Pancreas (tissue), 10 donors: ENCODE results near the gene VWF. TPM values are rescaled to one million over a fixed set of nuclear protein-coding genes. Genes with fewer than 3 reads are reported as not detected.

ENCODE experiments used
- ATAC-seq, 4 donors: fragments of 200-7000 bp; cut with Tn5 transposase; one replicate each; pipeline versions ENCODE4 v1.8.0 to v1.9.1; 2020; ENCODE audit warnings: mild to moderate bottlenecking in 4 of 4, moderate library complexity in 4 of 4
- DNase-seq, 6 donors: peaks; one replicate each; pipeline ENCODE4 v3.0.0-alpha.2; 2020
- FAIRE-seq: peaks from 2 replicates; lab custom pipeline; 2012; peaks lifted over from hg19 to GRCh38; lab: Jason Lieb, UNC
- H3K27ac ChIP-seq, 4 donors: fragments of 200-600 bp; sonication (generic); 1 replicate in 3 of 4; 2 replicates in 1 of 4; pipeline versions ENCODE4 v1.5.0 to v1.8.0; 2020
- H3K27me3 ChIP-seq, 4 donors: fragments of 200-600 bp; one replicate each; pipeline ENCODE4 v1.8.0; 2021
- H3K36me3 ChIP-seq, 3 donors: fragments of 200-600 bp; sonication (generic) in 1 of 3; one replicate each; pipeline versions ENCODE4 v1.5.0 to v1.8.0; 2020 to 2021
- H3K4me1 ChIP-seq, 3 donors: fragments of 200-600 bp; one replicate each; pipeline ENCODE4 v1.8.0; 2021
- H3K4me3 ChIP-seq, 4 donors: fragments of 200-600 bp; sonication (generic) in 2 of 4; one replicate each; pipeline versions ENCODE4 v1.5.0 to v1.8.0; 2020 to 2021
- H3K9me3 ChIP-seq, 4 donors: fragments of 200-600 bp; one replicate each; pipeline ENCODE4 v1.8.0; 2021
- WGBS, 2 donors: extraction: QIAGEN DNeasy Blood & Tissue Kit; methylation state at CpG; one replicate each; pipeline ENCODE4 v1.1.7; 2013; 5-methylcytosine and 5-hydroxymethylcytosine counted together
- intact Hi-C, 3 donors: fragments of 100-400 bp; cut with DNase I; formaldehyde crosslinking; loops; one replicate each; pipeline versions ENCODE4 v1.11.1 to v1.14.2; 2022
- polyA plus RNA-seq, 2 donors: library from polyadenylated mRNA; stranded (reverse); fragments of 200-250 nt; gene quantifications; one replicate each; pipeline ENCODE4 v1.2.3, GENCODE V29; 2013
- total RNA-seq, 6 donors: library from RNA; stranded (reverse); fragmentation: NEBNext Ultra II Directional in 4 of 6; extraction: Animal tissue kit (Norgen Biotek cat#: 25700) in 4 of 6; gene quantifications; one replicate each; pipeline versions ENCODE4 v1.2.1 to v1.2.4, GENCODE V29; 2021 to 2023
- TF ChIP-seq, protein P1 (sequence below), 4 donors: fragments of 200-600 bp; sonication (generic) in 3 of 4; IDR thresholded peaks; one replicate each; pipeline versions ENCODE4 v1.5.0 to v1.8.0; 2021; ENCODE audit warnings: antibody characterized with exemption in 4 of 4
- donor health status: healthy with polysubstance abuse.
- donor health status: DM: no; HTN: no; CAD: no; lungs with moderate emphysema.
- donor health status: DM: no; HTN: no; CAD: no.
- donor health status: control.
- donor health status: control.
- donor health status: Bipolar disorder and iron deficiency.
- donor health status: DM: yes; HTN: yes; CAD: no.
- donor health status: DM: no; HTN: no; CAD: no.
- donor health status: DM: no; HTN: no; CAD: no.
- donor health status: DM: yes; HTN: yes; CAD: no.

Gene VWF
- total and polyA plus RNA-seq, 8 donors: 15.9 to 53.1 (median 29.1) TPM

GRCh38 chr12:5996459-5996858 lies 128.0 kb downstream of the VWF start:
- Histone ChIP-seq H3K27ac (no peak overlapping the region), H3K36me3 (no peaks in the 10 kb centered on the region), H3K27me3 (peaks cover 0 to 7% (median 0%) of the 10 kb centered on the region in 4 donors), H3K4me3 (no peak overlapping the region), H3K4me1 (no peaks in the 10 kb centered on the region), H3K9me3 (no peaks in the 10 kb centered on the region)
- TF ChIP-seq, protein P1, sequence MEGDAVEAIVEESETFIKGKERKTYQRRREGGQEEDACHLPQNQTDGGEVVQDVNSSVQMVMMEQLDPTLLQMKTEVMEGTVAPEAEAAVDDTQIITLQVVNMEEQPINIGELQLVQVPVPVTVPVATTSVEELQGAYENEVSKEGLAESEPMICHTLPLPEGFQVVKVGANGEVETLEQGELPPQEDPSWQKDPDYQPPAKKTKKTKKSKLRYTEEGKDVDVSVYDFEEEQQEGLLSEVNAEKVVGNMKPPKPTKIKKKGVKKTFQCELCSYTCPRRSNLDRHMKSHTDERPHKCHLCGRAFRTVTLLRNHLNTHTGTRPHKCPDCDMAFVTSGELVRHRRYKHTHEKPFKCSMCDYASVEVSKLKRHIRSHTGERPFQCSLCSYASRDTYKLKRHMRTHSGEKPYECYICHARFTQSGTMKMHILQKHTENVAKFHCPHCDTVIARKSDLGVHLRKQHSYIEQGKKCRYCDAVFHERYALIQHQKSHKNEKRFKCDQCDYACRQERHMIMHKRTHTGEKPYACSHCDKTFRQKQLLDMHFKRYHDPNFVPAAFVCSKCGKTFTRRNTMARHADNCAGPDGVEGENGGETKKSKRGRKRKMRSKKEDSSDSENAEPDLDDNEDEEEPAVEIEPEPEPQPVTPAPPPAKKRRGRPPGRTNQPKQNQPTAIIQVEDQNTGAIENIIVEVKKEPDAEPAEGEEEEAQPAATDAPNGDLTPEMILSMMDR (IDR thresholded peaks at IDR 0.05): no peak
- no peak for FAIRE-seq
- DNase-seq: no peak
- ATAC-seq: no peak
- intact Hi-C loops: no loop called here
- 71 to 77% methylated on average over 3 of the region's 3 CpGs for WGBS, 2 donors

- 77 to 81% methylated on average over 3 of the region's 3 CpGs for WGBS, 2 donors
- H3K9me3 ChIP-seq: no peaks in the 10 kb centered on the region
- H3K27ac ChIP-seq: no peak overlapping the region
- no peaks in the 10 kb centered on the region for H3K36me3 ChIP-seq
- no peak overlapping the region for H3K4me3 ChIP-seq
- no peak for FAIRE-seq
- no peak for DNase-seq
- H3K4me1 ChIP-seq: no peaks in the 10 kb centered on the region
- TF ChIP-seq, protein P1 (IDR thresholded peaks at IDR 0.05): no peak
- H3K27me3 ChIP-seq: no peaks in the 10 kb centered on the region
- intact Hi-C loops: loop anchor here in 2 of 3 donors (5.0 to 10.0 kb wide), 3 partner anchors 53 to 295 kb away; no protein-coding TSS in a partner anchor
- no peak for ATAC-seq
These were observed 134.8 kb downstream of the VWF start for GRCh38 chr12:5989621-5990020.

- Histone ChIP-seq H3K27me3 (no peaks in the 10 kb centered on the region), H3K4me1 (no peaks in the 10 kb centered on the region), H3K36me3 (no peaks in the 10 kb centered on the region), H3K9me3 (no peaks in the 10 kb centered on the region), H3K27ac (no peak overlapping the region), H3K4me3 (no peak overlapping the region)
- intact Hi-C loops: loop anchor here in 2 of 3 donors (5.0 to 10.0 kb wide), 3 partner anchors 54 to 296 kb away; no protein-coding TSS in a partner anchor
- FAIRE-seq: peak; percentile 87
- 3% methylated on average over 10 of the region's 10 CpGs for WGBS, 2 donors
- TF ChIP-seq, protein P1 (IDR thresholded peaks at IDR 0.05): peak; percentile 89 to 96 (median 94)
- peak; percentile 95 to 100 (median 99) for ATAC-seq
- DNase-seq: peak; percentile 54 to 91 (median 80)
These were observed 135.8 kb downstream of the VWF start for GRCh38 chr12:5988659-5989116.

DNA sequence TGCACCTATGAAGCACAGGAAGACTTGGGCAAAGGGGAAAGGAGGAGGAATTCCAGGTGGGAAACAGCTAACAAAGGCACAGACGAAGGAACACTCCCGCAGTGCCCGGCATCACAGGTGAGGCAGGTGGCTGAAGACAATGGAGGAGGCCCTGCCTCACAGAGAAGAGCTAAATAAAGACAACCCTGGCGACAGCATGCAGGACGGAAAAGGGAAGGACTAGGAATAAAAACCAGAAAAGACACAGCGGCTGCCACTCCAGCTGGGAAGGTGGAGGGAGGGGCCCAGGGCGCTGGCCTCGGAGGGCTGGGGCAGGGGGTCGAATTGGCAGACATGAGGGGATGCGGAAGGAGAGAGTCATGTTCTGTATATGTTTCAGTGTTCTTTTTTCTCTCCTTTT lies 136.4 kb downstream of the VWF start:
- no peak for DNase-seq
- Histone ChIP-seq H3K27ac (no peak overlapping the region), H3K36me3 (no peaks in the 10 kb centered on the region), H3K4me3 (no peak overlapping the region), H3K4me1 (no peaks in the 10 kb centered on the region), H3K9me3 (no peaks in the 10 kb centered on the region), H3K27me3 (no peaks in the 10 kb centered on the region)
- no peak for FAIRE-seq
- no peak for ATAC-seq
- WGBS, 2 donors: 55 to 56% methylated on average over 10 of the region's 10 CpGs
- TF ChIP-seq, protein P1 (IDR thresholded peaks at IDR 0.05): no peak
- intact Hi-C loops: loop anchor here in 2 of 3 donors (5.0 to 10.0 kb wide), 3 partner anchors 54 to 297 kb away; no protein-coding TSS in a partner anchor

GRCh38 chr12:5987573-5987972 lies 136.9 kb downstream of the VWF start:
- intact Hi-C loops: loop anchor here in 2 of 3 donors (5.0 to 10.0 kb wide), 3 partner anchors 55 to 297 kb away; no protein-coding TSS in a partner anchor
- Histone ChIP-seq H3K27me3 (no peaks in the 10 kb centered on the region), H3K9me3 (no peaks in the 10 kb centered on the region), H3K36me3 (no peaks in the 10 kb centered on the region), H3K4me3 (no peak overlapping the region), H3K27ac (no peak overlapping the region), H3K4me1 (no peaks in the 10 kb centered on the region)
- ATAC-seq (no peak), FAIRE-seq (no peak), DNase-seq (no peak)
- WGBS, 2 donors: 67 to 75% methylated on average over 5 of the region's 5 CpGs
- TF ChIP-seq, protein P1 (IDR thresholded peaks at IDR 0.05): no peak
